ENCODE measurements around the gene OCLN. TPM values are rescaled to one million over a fixed set of nuclear protein-coding genes. Genes with fewer than 3 reads are reported as not detected.

OCLN gene
- total RNA-seq (2011; cell fraction: chromatin; rRNA removed; ENCODE audit: low replicate concordance), result 0.58 and 2.8 TPM in 2 replicates
- 0.33 and 0.53 TPM in 2 replicates for total RNA-seq (2011; cell fraction: nucleolus; rRNA removed)
- 1.4 and 2.7 TPM in 2 replicates for total RNA-seq (2011; cell fraction: nucleoplasm; rRNA removed)
- total RNA-seq (2014; rRNA removed), result 0.05 and 0.08 TPM in 2 replicates
- total RNA-seq (2014; rRNA removed; fragmentation: Illumina TruSeq; extraction: Trizol), result 0.22 and 0.29 TPM in 2 replicates
- total RNA-seq (2015; rRNA removed; fragmentation: Illumina TruSeq; extraction: Trizol), result 0.23 and 0.29 TPM in 2 replicates
- total RNA-seq (2021), result 0.27 and 0.29 TPM in 2 replicates
- 0.09 and 0.15 TPM in 2 replicates for polyA plus RNA-seq (2011; rRNA removed)
- polyA plus RNA-seq (2011; cell fraction: cytosol; rRNA removed), result 0.01 and 0.03 TPM in 2 replicates
- polyA plus RNA-seq (2011; cell fraction: nucleus; rRNA removed), result 0.11 and 0.20 TPM in 2 replicates
- 0.09 and 0.11 TPM in 2 replicates for polyA plus RNA-seq (2012)
- polyA plus RNA-seq (2014; fragmentation: Illumina TruSeq; extraction: Trizol), result 0.03 and 0.06 TPM in 2 replicates
- under 1 TPM; 0.06 to 0.08 TPM for polyA plus RNA-seq (2014; fragmentation: Nextera tagmentation; extraction: Ambion mirVana)
- 0.19 and 0.22 TPM in 2 replicates for polyA plus RNA-seq (2014; rRNA removed)
- polyA minus RNA-seq (2011; rRNA and poly(A)+ RNA removed), result 0.39 and 0.42 TPM in 2 replicates
- polyA minus RNA-seq (2011; cell fraction: cytosol; rRNA and poly(A)+ RNA removed), result 0.19 TPM in 1 of 2 replicates, not detected in the other
- 0.40 and 0.44 TPM in 2 replicates for polyA minus RNA-seq (2011; cell fraction: nucleus; rRNA and poly(A)+ RNA removed)
- Bru-seq, nascent RNA, result percentile 15 among the genes with signal in this experiment
- BruChase-seq, experiment 1, labeled RNA remaining after a 2-hour chase, result percentile 11 among the genes with signal in this experiment
- BruChase-seq, experiment 2, labeled RNA remaining after a 6-hour chase, result percentile 17 among the genes with signal in this experiment
- long read RNA-seq, experiment 1, result 0 reads
- long read RNA-seq, experiment 2, result 0 reads
- long read RNA-seq, experiment 3, result 0 reads

- H3K27me3 ChIP-seq (ENCODE audit: control insufficient read depth in 2 of 2, insufficient read depth in 2 of 2, low read length in 2 of 2), result peaks cover 42 to 48% of the 10 kb centered on the region in 2 experiments
- no peak within 1 kb of the TSS for H3K4me3 ChIP-seq
- BruUV-seq (replicated peaks), result no TSS peak
- in situ Hi-C loops (cut with MboI), result no loop called here
- peak in 2 of 4 experiments; percentile 17 for DNase-seq (ENCODE audit: extremely low read depth in 1 of 4, low spot score in 3 of 4)
- no peaks in the 10 kb centered on the region for H3K79me2 ChIP-seq (ENCODE audit: control insufficient read depth, insufficient read depth, low read length)
- 26% methylated on average over 14 of the region's 56 CpGs for WGBS (ENCODE audit: insufficient coverage, low coverage, missing lambda C conversion rate)
- intact Hi-C loops (cut with micrococcal nuclease), result no loop called here
- FAIRE-seq, result no peak
- H3K4me2 ChIP-seq (ENCODE audit: insufficient read depth, low read length), result no peak within 1 kb of the TSS
- no peaks in the 10 kb centered on the region for H4K20me1 ChIP-seq (replicated peaks; ENCODE audit: control insufficient read depth, insufficient read depth, low read length)
- H3K9me1 ChIP-seq (ENCODE audit: control insufficient read depth, insufficient read depth, low read length), result no peaks in the 10 kb centered on the region
- peak; percentile 56 for ATAC-seq
- H3K27ac ChIP-seq (ENCODE audit: extremely low read depth, low read depth, low read length), result no peak within 1 kb of the TSS
- TF ChIP-seq TBP (optimal IDR thresholded peaks at IDR 0.05; ENCODE audit: low read depth, low read length) (no peak), NRF1 (conservative IDR thresholded peaks at IDR 0.05 in 1 of 2, IDR thresholded peaks at IDR 0.05 in 1 of 2) (peak; percentile 71 to 77)
- no peaks in the 10 kb centered on the region for H3K9me3 ChIP-seq (replicated peaks; ENCODE audit: control insufficient read depth, insufficient read depth, low read depth, low read length)
- ChIA-PET CTCF (ENCODE audit: low intra/inter-chr PET ratio) (no interaction called here), POLR2A (no interaction called here)
- H3K4me1 ChIP-seq (replicated peaks in 1 of 2; ENCODE audit: control insufficient read depth in 2 of 2, insufficient read depth in 2 of 2, low read length in 2 of 2), result peaks cover 0 to 19% of the 10 kb centered on the region in 2 experiments; a peak in 2 of 5 replicates
- H3K36me3 ChIP-seq (ENCODE audit: control insufficient read depth, insufficient read depth, low read length), result no peaks in the 10 kb centered on the region
- H3K9ac ChIP-seq (ENCODE audit: insufficient read depth in 1 of 2, low read depth in 2 of 2, low read length in 2 of 2), result no peak within 1 kb of the TSS
- H2AFZ ChIP-seq (ENCODE audit: low read depth, low read length), result no peak within 1 kb of the TSS
These were observed at the start of gene OCLN for GRCh38 chr5:69492391-69492922. OCLN (plus strand) TSS chr5:69492790; CDS start chr5:69504245, 11,455 bp downstream.

Measured in K562 (cell line).